Motor neuron (in vitro differentiated cells): ENCODE data around the gene EIF6. TPM values are rescaled to one million over a fixed set of nuclear protein-coding genes. Genes with fewer than 3 reads are reported as not detected.
"Not testable (repeated sequence)": the region's sequence is repeated elsewhere in the genome, so short reads cannot be mapped to it uniquely, and the experiment has no call there.

Experiments used
- ATAC-seq, 8 experiments: fragments of 200-7000 bp; cut with Tn5 transposase; replicated peaks in 6 of 8; 2 replicates each; pipeline ENCODE4 v1.8.0; 2021; ENCODE audit warnings: mild to moderate bottlenecking in 8 of 8, moderate library complexity in 8 of 8
- H3K27ac ChIP-seq, 2 donors: fragments of 250-450 bp; sonication (Bioruptor Pico); 2 replicates each; pipeline ENCODE4 v1.9.0; 2021; ENCODE audit warnings: antibody characterized with exemption in 2 of 2, mild to moderate bottlenecking in 2 of 2, moderate library complexity in 1 of 2
- H3K4me1 ChIP-seq, 2 donors: fragments of 250-450 bp; sonication (Bioruptor Pico); replicated peaks in 1 of 2; 2 replicates each; pipeline ENCODE4 v1.6.1; 2021; ENCODE audit warnings: antibody characterized with exemption in 2 of 2, mild to moderate bottlenecking in 2 of 2, moderate library complexity in 1 of 2
- H3K4me3 ChIP-seq, 5 donors: fragments of 250-450 bp; sonication (Bioruptor Pico); 2 replicates each; pipeline ENCODE4 v1.9.0; 2021; ENCODE audit warnings: antibody characterized with exemption in 5 of 5, mild to moderate bottlenecking in 5 of 5, moderate library complexity in 4 of 5
- WGBS, 10 experiments: fragments of 450-650 bp; shearing (Covaris generic); methylation state at CpG; one replicate each; pipeline ENCODE4 v1.0.0; 2022; 5-methylcytosine and 5-hydroxymethylcytosine counted together
- in situ Hi-C, 9 experiments: fragments of 400-800 bp; cut with MboI; loops; one replicate each; pipeline ENCODE4 v1.15.0; 2021; ENCODE audit warnings: low sequenced_read_pairs in 9 of 9, low pct_unique_long_range_greater_than_20kb in 2 of 9; ENCODE audit not compliant: unreplicated experiment in 9 of 9
- total RNA-seq, 8 experiments: library from RNA; unstranded; fragments of 300-600 nt; gene quantifications; 2 replicates each; pipeline versions ENCODE4 v1.2.3 to v1.2.4, GENCODE V29; 2022

Gene EIF6
- total RNA-seq, 8 experiments from 2014 or later: 77.3 to 212 (median 129) TPM

DNA sequence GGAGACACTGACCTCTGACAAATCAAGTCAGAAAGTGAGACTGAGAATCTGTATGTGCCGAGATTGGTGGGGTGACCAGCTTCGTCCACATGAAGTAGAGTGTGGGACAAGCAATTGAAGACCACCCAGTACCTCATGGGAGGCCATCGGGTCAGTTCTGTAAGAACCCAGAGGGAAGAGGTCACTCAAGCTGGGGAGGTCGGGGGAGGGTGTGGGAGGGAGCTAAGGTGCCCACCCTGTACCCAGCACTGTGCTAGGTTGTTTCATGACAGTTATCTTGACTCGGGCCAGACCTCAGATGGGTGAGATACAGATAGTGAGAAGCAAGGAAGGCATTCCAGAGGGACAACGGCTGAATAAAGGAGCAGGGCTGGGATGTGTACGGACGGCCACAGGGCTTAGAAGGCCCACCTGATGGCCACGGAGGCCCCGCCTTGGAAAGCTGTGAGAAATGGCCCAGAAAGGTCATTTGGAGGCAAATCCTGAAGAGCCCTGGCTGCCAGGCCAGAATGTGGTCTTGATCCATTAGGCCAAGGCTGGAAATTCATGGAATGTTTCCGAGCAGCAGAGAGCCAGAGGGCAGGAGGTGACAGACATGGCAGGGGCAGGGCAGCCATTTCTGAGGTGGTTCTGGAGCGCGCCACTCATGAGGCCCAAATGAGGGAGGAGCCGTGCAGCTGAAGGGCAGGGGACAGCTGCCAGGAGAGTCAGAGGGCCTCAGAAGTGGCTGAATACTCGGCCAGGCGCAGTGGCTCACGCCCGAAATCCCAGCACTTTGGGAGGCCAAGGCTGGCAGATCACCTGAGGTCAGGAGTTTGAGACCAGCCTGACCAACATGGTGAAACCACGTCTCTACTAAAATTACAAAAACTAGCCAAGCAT lies 14.3 kb downstream of the EIF6 start:
- Histone ChIP-seq H3K27ac (no peak overlapping the region), H3K4me1 (no peaks in the 10 kb centered on the region), H3K4me3 (no peak overlapping the region)
- 79 to 94% (median 90%) methylated on average over 2 to 12 of the region's 19 CpGs; no CpG with 5 or more reads in 5 of the 10 experiments for WGBS, 10 experiments
- in situ Hi-C loops: no loop called here
- no peak for ATAC-seq

DNA sequence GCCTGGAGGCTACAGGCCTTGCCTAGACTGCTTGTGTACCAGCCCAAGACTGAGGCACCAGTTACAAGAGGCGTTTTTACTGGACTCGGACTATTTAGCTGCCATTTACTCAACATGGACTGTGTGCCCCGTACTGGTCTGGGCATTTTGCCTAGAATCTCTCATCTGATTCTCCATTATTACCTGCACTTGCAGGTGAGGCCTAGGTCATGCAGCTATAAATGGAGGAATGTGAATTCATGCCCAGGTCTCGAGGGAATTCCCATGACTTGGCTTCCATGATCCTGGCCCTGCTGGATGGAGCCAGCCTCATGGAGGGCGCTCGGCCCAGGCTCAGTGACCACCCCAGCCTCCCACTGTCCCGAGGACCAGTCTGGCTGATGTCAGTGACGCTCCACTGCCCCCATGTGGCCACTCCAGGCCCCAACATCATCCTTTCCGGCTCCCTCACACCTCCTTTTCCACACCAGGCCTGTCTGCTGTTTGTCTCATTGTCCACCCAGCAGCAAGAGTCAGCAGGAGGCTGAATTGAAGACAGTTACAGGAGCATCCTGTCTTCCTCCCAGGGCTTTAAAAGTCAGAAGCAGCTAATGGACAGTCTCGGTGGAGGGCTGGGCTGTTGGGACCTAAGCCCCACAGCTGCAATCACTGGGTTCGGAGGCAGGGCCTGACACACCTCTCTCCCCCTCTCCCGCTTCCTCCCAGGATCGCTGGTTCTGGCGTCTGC lies 15.4 kb downstream of the EIF6 start:
- H3K27ac ChIP-seq: no peak overlapping the region
- no peak overlapping the region for H3K4me3 ChIP-seq
- in situ Hi-C loops: no loop called here
- no peaks in the 10 kb centered on the region for H3K4me1 ChIP-seq
- ATAC-seq: peak; percentile 22 to 91 (median 82)
- 0 to 73% (median 36%) methylated on average over 1 to 7 of the region's 14 CpGs; no CpG with 5 or more reads in 1 of the 10 experiments for WGBS, 10 experiments

DNA sequence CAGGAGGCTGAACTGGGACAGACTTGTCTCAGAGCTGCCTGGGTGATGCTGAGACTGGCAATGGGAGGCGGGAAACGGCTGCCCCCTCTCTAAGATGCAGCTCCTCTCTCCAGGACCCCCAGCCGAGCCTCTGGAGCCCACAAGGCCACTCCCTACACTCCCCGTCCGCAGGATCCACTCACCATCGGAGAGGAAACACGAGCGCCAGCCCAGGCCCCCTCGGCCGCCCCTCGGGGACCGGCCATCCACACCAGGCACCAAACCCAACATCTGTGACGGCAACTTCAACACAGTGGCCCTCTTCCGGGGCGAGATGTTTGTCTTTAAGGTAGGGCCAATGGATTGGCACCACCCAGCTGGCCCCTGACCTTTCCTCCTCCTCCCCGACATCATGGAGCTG lies 17.5 kb downstream of the EIF6 start:
- WGBS, 10 experiments: 86 to 100% (median 88%) methylated on average over 2 to 9 of the region's 16 CpGs; no CpG with 5 or more reads in 7 of the 10 experiments
- Histone ChIP-seq H3K4me3 (no peak overlapping the region), H3K27ac (no peak overlapping the region), H3K4me1 (peaks cover 14 to 15% of the 10 kb centered on the region in 2 donors)
- ATAC-seq: no peak
- in situ Hi-C loops: no loop called here

DNA sequence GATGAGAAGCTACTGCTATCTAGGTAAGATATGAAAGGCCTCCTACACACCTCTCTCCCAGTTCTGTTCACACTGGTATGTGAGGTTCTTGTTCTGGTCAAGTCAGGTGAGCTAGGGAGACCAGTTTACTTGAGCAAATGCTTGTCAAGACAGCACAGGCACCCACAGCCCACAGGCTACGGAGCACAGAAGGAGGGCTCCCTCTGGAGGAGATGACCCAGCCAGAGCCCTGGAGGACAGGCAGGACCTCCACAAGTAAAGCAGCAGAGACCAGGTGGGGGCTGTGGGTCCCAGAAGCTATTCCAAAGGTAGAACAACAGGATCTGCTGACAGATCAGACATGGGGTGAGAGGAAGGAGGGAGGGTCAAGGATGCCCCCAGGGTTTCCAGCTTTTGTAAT lies 19.8 kb downstream of the EIF6 start:
- Histone ChIP-seq H3K4me3 (no peak overlapping the region), H3K27ac (no peak overlapping the region), H3K4me1 (peaks cover 17% of the 10 kb centered on the region in 2 donors)
- ATAC-seq: no peak
- WGBS, 10 experiments: 40 to 100% (median 76%) methylated on average over 1 of the region's 1 CpG; no CpG with 5 or more reads in 4 of the 10 experiments
- in situ Hi-C loops: no loop called here

DNA sequence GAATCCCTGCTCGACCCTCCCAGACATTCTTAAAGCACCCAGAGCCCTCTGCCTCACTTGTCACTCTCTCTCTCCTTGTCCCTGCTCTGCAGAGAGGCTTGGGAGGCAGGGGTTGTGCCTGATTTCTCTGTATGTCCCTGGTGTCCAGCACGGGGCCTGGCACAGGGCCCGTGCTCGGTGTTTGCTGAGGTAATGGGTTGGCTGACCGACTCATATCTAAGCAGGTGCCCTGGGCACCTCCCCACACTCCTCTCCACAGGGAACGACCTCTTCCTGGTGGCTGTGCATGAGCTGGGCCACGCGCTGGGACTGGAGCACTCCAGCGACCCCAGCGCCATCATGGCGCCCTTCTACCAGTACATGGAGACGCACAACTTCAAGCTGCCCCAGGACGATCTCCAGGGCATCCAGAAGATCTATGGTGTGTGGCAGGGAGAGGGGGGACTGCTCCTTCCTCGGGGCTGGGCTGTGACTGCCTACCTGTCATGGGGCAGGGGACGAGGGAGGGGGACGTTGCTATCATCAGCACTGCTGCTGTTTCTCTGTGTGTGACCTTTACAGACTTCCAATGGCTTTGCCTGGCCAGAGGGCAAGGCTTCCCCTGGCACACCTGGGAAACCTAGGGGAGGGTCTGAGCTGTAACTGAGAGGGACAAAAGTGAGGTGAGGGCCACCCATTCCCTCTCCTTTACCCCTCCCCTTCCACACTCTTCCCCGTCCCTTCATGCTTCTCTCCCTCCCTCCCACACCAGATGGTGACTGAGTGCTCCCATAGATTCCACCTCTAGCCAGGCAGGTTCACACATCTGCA lies 20.8 kb downstream of the EIF6 start:
- 0 to 100% (median 88%) methylated on average over 1 to 7 of the region's 17 CpGs; no CpG with 5 or more reads in 6 of the 10 experiments for WGBS, 10 experiments
- in situ Hi-C loops: no loop called here
- Histone ChIP-seq H3K27ac (peak overlapping the region; percentile 42 to 48), H3K4me3 (no peak overlapping the region), H3K4me1 (peaks cover 17% of the 10 kb centered on the region in 2 donors)
- ATAC-seq: peak in 5 of 8 experiments; percentile 44 to 56 (median 48)

DNA sequence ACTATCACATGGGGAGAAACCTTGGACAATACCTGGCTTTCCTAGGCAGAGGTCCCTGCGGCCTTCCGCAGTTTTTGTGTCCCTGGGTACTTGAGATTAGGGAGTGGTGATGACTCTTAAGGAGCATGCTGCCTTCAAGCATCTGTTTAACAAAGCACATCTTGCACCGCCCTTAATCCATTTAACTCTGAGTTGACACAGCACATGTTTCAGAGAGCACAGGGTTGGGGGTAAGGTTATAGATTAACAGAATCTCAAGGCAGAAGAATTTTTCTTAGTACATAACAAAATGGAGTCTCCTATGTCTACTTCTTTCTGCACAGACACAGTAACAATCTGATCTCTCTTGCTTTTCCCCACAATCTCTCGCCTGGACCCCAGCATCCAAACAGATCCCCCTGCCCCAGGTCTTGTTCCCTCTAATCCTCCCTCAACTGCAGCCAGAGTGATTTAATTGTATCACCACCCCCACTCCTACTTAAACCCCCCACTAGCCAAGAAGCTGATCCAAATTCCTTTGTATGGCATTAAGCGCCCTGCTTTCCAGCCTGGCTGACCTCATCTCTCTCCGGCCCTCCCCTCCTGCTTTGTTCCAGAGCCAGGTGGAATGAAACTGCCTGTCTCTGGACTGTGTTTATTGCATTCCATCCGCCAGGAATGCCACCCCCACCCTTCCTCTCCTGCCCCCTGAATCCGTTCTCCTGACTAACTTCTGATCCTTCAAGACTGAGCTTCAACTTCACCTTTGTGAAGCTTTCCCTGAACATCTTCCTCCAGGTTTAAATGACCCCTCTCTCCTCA lies 21.6 kb downstream of the EIF6 start:
- Histone ChIP-seq H3K27ac (peak overlapping the region; percentile 42 to 48), H3K4me1 (peaks cover 17% of the 10 kb centered on the region in 2 donors)
- H3K4me3 ChIP-seq, in situ Hi-C loops: not testable (repeated sequence)
- peak; percentile 51 to 93 (median 91) for ATAC-seq
- 10 to 83% (median 20%) methylated on average over 1 to 3 of the region's 8 CpGs; no CpG with 5 or more reads in 5 of the 10 experiments for WGBS, 10 experiments

DNA sequence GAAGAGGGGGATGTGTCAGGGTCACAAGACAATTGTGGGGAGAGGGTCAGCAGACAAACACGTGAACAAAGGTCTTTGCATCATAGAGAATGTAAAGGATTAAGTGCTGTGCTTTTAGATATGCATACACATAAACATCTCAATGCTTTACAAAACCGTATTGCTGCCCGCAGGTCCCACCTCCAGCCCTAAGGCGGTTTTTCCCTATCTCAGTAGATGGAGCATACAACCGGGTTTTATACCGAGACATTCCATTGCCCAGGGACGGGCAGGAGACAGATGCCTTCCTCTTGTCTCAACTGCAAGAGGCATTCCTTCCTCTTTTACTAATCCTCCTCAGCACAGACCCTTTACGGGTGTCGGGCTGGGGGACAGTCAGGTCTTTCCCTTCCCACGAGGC lies 22.3 kb downstream of the EIF6 start:
- ATAC-seq: not testable (repeated sequence)

DNA sequence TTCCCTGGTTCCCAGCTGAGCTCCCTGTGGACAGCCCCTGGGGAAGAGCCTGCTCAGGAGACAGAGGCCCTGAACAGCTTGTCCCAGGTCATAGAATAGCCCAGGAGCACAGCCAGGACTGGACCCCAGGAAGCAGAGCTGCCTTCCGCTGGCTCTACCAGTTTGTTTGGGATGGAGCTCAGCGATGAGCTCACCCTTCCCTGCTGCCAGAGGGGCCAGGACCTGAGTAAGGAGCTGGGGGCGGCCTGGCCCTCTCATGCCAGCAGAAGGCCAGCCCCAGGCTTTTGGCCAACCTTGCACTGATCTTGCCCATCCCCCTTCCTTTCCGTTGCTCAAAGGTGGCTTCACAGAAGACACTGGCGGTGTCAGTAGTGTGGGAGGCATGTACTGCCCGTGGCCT lies 24.1 kb downstream of the EIF6 start:
- WGBS, 10 experiments: 63 to 81% (median 80%) methylated on average over 2 to 6 of the region's 6 CpGs; no CpG with 5 or more reads in 7 of the 10 experiments
- no peak overlapping the region for H3K4me3 ChIP-seq
- in situ Hi-C loops: no loop called here
- peaks cover 17% of the 10 kb centered on the region in 2 donors for H3K4me1 ChIP-seq
- H3K27ac ChIP-seq: no peak overlapping the region
- ATAC-seq: no peak

More for the DNA sequence above, 22.3 kb downstream of the EIF6 start:
- H3K4me3 ChIP-seq, in situ Hi-C loops, H3K27ac ChIP-seq: not testable (repeated sequence)
- H3K4me1 ChIP-seq: peaks cover 17% of the 10 kb centered on the region in 2 donors
- 0 to 100% (median 28%) methylated on average over 1 of the region's 10 CpGs; no CpG with 5 or more reads in 6 of the 10 experiments for WGBS, 10 experiments

DNA sequence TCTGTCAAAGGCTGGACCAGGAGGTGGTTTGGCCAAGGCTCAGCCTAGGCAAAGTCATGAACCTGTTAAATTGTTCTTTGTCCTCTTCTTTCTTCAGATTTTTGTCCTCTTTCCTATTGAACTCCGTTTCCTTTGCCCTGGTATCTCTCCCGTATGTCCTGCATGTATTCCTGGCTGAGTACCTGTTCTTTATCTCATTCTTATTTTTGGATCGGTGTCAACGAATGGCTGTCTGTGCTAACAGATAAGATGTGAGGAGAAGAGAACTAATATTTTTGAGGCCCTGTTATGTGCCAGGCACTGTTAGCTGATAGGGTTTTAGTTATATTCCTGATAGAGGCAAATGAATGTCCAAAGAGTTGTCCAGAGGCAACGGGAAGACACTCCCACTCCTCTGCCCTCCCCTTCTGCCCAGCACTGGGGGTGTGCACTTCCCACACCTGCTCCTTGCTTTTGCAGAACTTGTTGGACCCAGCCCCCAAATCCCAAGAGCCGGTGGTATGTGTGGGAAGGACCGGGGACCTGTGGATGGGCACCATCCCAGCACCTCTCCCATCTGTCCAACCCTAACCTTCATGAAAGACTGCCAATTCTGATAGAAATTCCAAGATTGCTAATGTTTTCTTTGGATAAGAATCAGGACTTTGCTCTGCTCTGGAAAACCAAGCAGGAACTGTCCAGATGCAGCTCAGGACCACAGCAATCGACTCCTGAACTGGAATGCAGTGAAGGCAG lies 27.2 kb downstream of the EIF6 start:
- Histone ChIP-seq H3K4me1 (peaks cover 5% of the 10 kb centered on the region in 2 donors), H3K4me3 (no peak overlapping the region), H3K27ac (no peak overlapping the region)
- 60 to 100% (median 88%) methylated on average over 1 to 6 of the region's 8 CpGs; no CpG with 5 or more reads in 2 of the 10 experiments for WGBS, 10 experiments
- in situ Hi-C loops: no loop called here
- ATAC-seq: no peak

DNA sequence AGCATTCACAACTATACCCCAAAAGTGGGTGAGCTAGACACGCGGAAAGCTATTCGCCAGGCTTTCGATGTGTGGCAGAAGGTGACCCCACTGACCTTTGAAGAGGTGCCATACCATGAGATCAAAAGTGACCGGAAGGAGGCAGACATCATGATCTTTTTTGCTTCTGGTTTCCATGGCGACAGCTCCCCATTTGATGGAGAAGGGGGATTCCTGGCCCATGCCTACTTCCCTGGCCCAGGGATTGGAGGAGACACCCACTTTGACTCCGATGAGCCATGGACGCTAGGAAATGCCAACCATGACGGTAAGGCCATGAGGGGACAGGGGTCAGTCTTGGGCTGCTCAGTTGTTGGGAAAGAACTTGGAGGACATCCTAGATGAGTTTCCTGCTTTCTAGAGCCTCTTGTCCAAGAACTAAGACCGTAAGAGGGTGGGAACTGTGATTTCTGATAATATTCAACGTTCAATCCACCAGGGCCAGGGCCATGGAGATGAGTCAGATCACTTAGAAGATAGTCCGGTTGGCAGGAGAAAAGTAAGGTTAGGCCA lies 30.0 kb downstream of the EIF6 start:
- WGBS, 10 experiments: 52 to 100% (median 94%) methylated on average over 1 to 9 of the region's 12 CpGs; no CpG with 5 or more reads in 2 of the 10 experiments
- in situ Hi-C loops: no loop called here
- no peak for ATAC-seq
- Histone ChIP-seq H3K4me1 (no peaks in the 10 kb centered on the region), H3K4me3 (no peak overlapping the region), H3K27ac (no peak overlapping the region)

DNA sequence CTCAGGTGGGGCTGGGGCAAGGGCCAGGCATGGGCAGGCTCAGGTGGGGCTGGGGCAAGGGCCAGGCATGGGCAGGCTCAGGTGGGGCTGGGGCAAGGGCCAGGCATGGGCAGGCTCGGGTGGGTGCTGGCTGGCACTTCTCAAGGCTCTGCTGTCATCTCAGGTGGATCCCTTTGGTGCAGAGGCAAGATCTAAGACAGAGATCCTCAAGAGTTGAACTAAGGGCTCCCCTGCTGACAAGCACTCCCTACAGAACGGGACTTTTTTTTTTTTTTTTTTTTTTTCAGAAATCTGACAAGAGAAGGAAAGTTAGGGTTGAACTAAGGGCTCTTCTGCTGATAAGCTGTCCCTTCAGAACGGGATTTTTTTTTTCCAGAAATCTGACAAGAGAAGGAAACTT lies 31.6 kb downstream of the EIF6 start:
- no peak for ATAC-seq
- no peak overlapping the region for H3K27ac ChIP-seq
- in situ Hi-C loops: no loop called here
- WGBS, 10 experiments: 20 to 100% (median 60%) methylated on average over 1 to 2 of the region's 3 CpGs; no CpG with 5 or more reads in 4 of the 10 experiments
- H3K4me3 ChIP-seq: no peak overlapping the region
- H3K4me1 ChIP-seq: no peaks in the 10 kb centered on the region
